ENCODE measurements around the gene TAF1B. TPM values are rescaled to one million over a fixed set of nuclear protein-coding genes. Genes with fewer than 3 reads are reported as not detected.

TAF1B gene
- total and polyA plus RNA-seq, 9 donors: 6.4 to 22.0 (median 14.4) TPM

Other genes with a start within 250 kb of the TAF1B start
- gene YWHAQ, start 212.5 kb upstream of the TAF1B start, total RNA-seq: 100 to 1,000 TPM; 156 to 294 (median 241) TPM
- 100 to 1,000 TPM; 204 to 386 TPM for gene YWHAQ, start 212.5 kb upstream of the TAF1B start, polyA plus RNA-seq
- 1 to 10 TPM in 2 of 7 donors, under 1 TPM in 4, not detected in 1; 0.18 to 2.4 (median 0.78) TPM for gene GRHL1, start 108.2 kb downstream of the TAF1B start, total RNA-seq
- under 1 TPM; 0.32 to 0.40 TPM for gene GRHL1, start 108.2 kb downstream of the TAF1B start, polyA plus RNA-seq
- 10 to 100 TPM; 21.6 to 45.3 (median 31.4) TPM for gene KLF11, start 200.1 kb downstream of the TAF1B start, total RNA-seq
- gene KLF11, start 200.1 kb downstream of the TAF1B start, polyA plus RNA-seq: 10 to 100 TPM; 22.8 to 41.8 TPM
- 10 to 100 TPM in 6 of 7 donors, 1 to 10 TPM in 1; 8.8 to 21.5 (median 13.0) TPM for gene CYS1, start 236.9 kb downstream of the TAF1B start, total RNA-seq
- gene CYS1, start 236.9 kb downstream of the TAF1B start, polyA plus RNA-seq: 1 to 10 TPM; 5.9 to 9.0 TPM

Data from ovary (tissue), 9 donors.